Measurements from ENCODE around the gene CYB561D1. TPM values are rescaled to one million over a fixed set of nuclear protein-coding genes. Genes with fewer than 3 reads are reported as not detected.

CYB561D1 gene
- total and polyA plus RNA-seq, 4 donors, result 1.3 to 2.8 (median 2.0) TPM

DNA sequence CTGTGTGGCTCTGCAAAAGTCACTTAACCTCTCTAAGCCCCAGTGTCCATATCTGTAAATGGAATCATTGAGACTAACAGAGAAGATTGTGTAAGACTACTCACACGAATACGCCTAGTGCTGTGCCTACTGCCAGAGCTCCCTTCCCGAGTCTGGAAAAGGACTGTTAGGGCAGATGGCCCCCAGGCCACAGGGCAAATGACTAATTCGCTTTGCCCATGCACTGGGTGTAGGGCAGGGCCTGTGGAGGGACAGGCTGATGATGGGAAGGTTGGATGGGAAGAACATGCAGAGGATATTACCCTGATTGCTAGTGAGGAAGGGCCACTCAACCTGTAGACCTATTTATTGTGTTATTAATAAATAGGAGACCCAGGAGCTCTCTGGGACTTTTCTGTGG lies 41.6 kb downstream of the CYB561D1 start:
- no peak for DNase-seq (ENCODE audit: low spot score)
- Histone ChIP-seq H3K4me3 (ENCODE audit: low read depth in 1 of 3, low read length in 3 of 3) (no peak overlapping the region), H3K9me3 (ENCODE audit: control insufficient read depth in 4 of 4, low read length in 3 of 4) (no peaks in the 10 kb centered on the region), H3K9ac (ENCODE audit: low read depth in 1 of 2, low read length in 2 of 2) (no peak overlapping the region), H3K36me3 (ENCODE audit: control insufficient read depth in 4 of 4, insufficient read depth in 3 of 4, low read depth in 1 of 4, low read length in 3 of 4) (no peaks in the 10 kb centered on the region), H3K4me1 (ENCODE audit: control insufficient read depth in 4 of 4, insufficient read depth in 4 of 4, low read length in 3 of 4) (peaks cover 0 to 4% (median 1%) of the 10 kb centered on the region in 4 donors), H3K27me3 (ENCODE audit: control insufficient read depth in 4 of 4, insufficient read depth in 4 of 4, low read length in 3 of 4) (no peaks in the 10 kb centered on the region), H3K27ac (ENCODE audit: low read depth in 1 of 2, low read length in 2 of 2) (no peak overlapping the region)
- 67% methylated on average over 4 of the region's 4 CpGs for WGBS
- TF ChIP-seq EGR1 (IDR thresholded peaks at IDR 0.05; ENCODE audit: low read depth in 2 of 2) (no peak), GABPA (IDR thresholded peaks at IDR 0.05 in 1 of 2, conservative IDR thresholded peaks at IDR 0.05 in 1 of 2) (no peak), YY1 (IDR thresholded peaks at IDR 0.05) (no peak), FOXA1 (IDR thresholded peaks at IDR 0.05) (no peak), NR2F2 (IDR thresholded peaks at IDR 0.05) (no peak), SP1 (IDR thresholded peaks at IDR 0.05) (no peak)
- TF ChIP-seq, protein P1, sequence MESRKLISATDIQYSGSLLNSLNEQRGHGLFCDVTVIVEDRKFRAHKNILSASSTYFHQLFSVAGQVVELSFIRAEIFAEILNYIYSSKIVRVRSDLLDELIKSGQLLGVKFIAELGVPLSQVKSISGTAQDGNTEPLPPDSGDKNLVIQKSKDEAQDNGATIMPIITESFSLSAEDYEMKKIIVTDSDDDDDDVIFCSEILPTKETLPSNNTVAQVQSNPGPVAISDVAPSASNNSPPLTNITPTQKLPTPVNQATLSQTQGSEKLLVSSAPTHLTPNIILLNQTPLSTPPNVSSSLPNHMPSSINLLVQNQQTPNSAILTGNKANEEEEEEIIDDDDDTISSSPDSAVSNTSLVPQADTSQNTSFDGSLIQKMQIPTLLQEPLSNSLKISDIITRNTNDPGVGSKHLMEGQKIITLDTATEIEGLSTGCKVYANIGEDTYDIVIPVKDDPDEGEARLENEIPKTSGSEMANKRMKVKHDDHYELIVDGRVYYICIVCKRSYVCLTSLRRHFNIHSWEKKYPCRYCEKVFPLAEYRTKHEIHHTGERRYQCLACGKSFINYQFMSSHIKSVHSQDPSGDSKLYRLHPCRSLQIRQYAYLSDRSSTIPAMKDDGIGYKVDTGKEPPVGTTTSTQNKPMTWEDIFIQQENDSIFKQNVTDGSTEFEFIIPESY (IDR thresholded peaks at IDR 0.05), result no peak

DNA sequence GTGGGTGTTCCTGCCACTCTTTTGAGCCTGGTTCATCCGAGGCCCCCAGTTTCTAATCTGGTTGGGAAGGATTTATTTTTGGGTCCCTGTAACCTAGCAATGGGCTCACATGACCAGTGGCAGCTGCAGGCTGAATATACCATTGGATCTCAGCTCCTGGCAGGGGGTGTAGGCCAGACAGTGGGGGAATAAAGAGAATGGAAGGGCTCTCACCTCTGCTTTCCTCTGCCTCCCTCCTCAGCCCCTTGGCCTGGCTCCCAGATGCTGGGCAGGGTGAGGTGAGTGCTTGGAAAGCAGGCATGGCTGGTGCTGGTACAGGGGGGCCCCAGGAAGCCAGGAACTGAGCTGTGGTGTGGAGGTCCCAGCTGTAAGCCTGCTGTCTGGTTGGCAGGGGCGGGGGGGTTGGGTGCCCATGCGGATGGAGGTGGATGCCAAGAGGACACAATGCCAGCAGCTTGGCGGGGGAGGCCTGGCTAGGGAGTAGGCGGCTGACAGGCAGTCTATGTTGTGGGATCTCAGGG lies 42.1 kb downstream of the CYB561D1 start:
- no peak overlapping the region for H3K9ac ChIP-seq (ENCODE audit: low read depth in 1 of 2, low read length in 2 of 2)
- H3K27ac ChIP-seq (ENCODE audit: low read depth in 1 of 2, low read length in 2 of 2), result no peak overlapping the region
- no peaks in the 10 kb centered on the region for H3K36me3 ChIP-seq (ENCODE audit: control insufficient read depth in 4 of 4, insufficient read depth in 3 of 4, low read depth in 1 of 4, low read length in 3 of 4)
- 83% methylated on average over 5 of the region's 5 CpGs for WGBS
- TF ChIP-seq EGR1 (IDR thresholded peaks at IDR 0.05; ENCODE audit: low read depth in 2 of 2) (no peak), NR2F2 (IDR thresholded peaks at IDR 0.05) (no peak), RAD21 (IDR thresholded peaks at IDR 0.05) (no peak), RXRA (IDR thresholded peaks at IDR 0.05) (no peak), SP1 (IDR thresholded peaks at IDR 0.05) (no peak), HNF4A (conservative IDR thresholded peaks at IDR 0.05) (no peak), FOXA2 (IDR thresholded peaks at IDR 0.05) (no peak), JUND (IDR thresholded peaks at IDR 0.05) (no peak), YY1 (IDR thresholded peaks at IDR 0.05) (no peak), GABPA (IDR thresholded peaks at IDR 0.05 in 1 of 2, conservative IDR thresholded peaks at IDR 0.05 in 1 of 2) (no peak)
- TF ChIP-seq, protein P2, sequence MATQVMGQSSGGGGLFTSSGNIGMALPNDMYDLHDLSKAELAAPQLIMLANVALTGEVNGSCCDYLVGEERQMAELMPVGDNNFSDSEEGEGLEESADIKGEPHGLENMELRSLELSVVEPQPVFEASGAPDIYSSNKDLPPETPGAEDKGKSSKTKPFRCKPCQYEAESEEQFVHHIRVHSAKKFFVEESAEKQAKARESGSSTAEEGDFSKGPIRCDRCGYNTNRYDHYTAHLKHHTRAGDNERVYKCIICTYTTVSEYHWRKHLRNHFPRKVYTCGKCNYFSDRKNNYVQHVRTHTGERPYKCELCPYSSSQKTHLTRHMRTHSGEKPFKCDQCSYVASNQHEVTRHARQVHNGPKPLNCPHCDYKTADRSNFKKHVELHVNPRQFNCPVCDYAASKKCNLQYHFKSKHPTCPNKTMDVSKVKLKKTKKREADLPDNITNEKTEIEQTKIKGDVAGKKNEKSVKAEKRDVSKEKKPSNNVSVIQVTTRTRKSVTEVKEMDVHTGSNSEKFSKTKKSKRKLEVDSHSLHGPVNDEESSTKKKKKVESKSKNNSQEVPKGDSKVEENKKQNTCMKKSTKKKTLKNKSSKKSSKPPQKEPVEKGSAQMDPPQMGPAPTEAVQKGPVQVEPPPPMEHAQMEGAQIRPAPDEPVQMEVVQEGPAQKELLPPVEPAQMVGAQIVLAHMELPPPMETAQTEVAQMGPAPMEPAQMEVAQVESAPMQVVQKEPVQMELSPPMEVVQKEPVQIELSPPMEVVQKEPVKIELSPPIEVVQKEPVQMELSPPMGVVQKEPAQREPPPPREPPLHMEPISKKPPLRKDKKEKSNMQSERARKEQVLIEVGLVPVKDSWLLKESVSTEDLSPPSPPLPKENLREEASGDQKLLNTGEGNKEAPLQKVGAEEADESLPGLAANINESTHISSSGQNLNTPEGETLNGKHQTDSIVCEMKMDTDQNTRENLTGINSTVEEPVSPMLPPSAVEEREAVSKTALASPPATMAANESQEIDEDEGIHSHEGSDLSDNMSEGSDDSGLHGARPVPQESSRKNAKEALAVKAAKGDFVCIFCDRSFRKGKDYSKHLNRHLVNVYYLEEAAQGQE (IDR thresholded peaks at IDR 0.05), result no peak
- TF ChIP-seq, protein P3, sequence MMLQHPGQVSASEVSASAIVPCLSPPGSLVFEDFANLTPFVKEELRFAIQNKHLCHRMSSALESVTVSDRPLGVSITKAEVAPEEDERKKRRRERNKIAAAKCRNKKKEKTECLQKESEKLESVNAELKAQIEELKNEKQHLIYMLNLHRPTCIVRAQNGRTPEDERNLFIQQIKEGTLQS (IDR thresholded peaks at IDR 0.05), result no peak
- TF ChIP-seq, protein P4, sequence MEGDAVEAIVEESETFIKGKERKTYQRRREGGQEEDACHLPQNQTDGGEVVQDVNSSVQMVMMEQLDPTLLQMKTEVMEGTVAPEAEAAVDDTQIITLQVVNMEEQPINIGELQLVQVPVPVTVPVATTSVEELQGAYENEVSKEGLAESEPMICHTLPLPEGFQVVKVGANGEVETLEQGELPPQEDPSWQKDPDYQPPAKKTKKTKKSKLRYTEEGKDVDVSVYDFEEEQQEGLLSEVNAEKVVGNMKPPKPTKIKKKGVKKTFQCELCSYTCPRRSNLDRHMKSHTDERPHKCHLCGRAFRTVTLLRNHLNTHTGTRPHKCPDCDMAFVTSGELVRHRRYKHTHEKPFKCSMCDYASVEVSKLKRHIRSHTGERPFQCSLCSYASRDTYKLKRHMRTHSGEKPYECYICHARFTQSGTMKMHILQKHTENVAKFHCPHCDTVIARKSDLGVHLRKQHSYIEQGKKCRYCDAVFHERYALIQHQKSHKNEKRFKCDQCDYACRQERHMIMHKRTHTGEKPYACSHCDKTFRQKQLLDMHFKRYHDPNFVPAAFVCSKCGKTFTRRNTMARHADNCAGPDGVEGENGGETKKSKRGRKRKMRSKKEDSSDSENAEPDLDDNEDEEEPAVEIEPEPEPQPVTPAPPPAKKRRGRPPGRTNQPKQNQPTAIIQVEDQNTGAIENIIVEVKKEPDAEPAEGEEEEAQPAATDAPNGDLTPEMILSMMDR (IDR thresholded peaks at IDR 0.05; ENCODE audit: low read depth, low read length, missing input control), result no peak
- no peak overlapping the region for H3K4me3 ChIP-seq (ENCODE audit: low read depth in 1 of 3, low read length in 3 of 3)
- no peaks in the 10 kb centered on the region for H3K9me3 ChIP-seq (ENCODE audit: control insufficient read depth in 4 of 4, low read length in 3 of 4)
- no peak for DNase-seq (ENCODE audit: low spot score)
- peaks cover 0 to 4% (median 1%) of the 10 kb centered on the region in 4 donors for H3K4me1 ChIP-seq (ENCODE audit: control insufficient read depth in 4 of 4, insufficient read depth in 4 of 4, low read length in 3 of 4)
- H3K27me3 ChIP-seq (ENCODE audit: control insufficient read depth in 4 of 4, insufficient read depth in 4 of 4, low read length in 3 of 4), result no peaks in the 10 kb centered on the region
